DOHH2 (cell line): ENCODE data around the gene FSHR.

Source experiments
- H3F3A ChIP-seq: fragments of 200-600 bp; sonication (generic), shearing (Covaris generic); 2 replicates; pipeline ENCODE4 v1.6.0; 2016; ENCODE audit warnings: antibody characterized with exemption, mild to moderate bottlenecking; ENCODE audit not compliant: control insufficient read depth, insufficient read depth
- H3K27ac ChIP-seq: fragments of 200-600 bp; sonication (generic); 2 replicates; pipeline ENCODE4 v1.5.1; 2014; ENCODE audit warnings: low read depth, mild to moderate bottlenecking, low read length, moderate library complexity
- H3K27me3 ChIP-seq: fragments of 200-600 bp; sonication (generic); 2 replicates; pipeline ENCODE4 v1.6.1; 2014; ENCODE audit warnings: mild to moderate bottlenecking, low read length, mixed read lengths; ENCODE audit not compliant: control insufficient read depth
- H3K36me3 ChIP-seq: fragments of 200-600 bp; sonication (generic); 2 replicates; pipeline ENCODE4 v1.6.1; 2014; ENCODE audit warnings: mild to moderate bottlenecking, low read length, moderate library complexity, mixed read lengths; ENCODE audit not compliant: control insufficient read depth
- H3K4me1 ChIP-seq: fragments of 200-600 bp; sonication (generic); 2 replicates; pipeline ENCODE4 v1.6.1; 2014; ENCODE audit warnings: mild to moderate bottlenecking, low read length, mixed read lengths; ENCODE audit not compliant: control insufficient read depth
- H3K4me2 ChIP-seq: fragments of 200-600 bp; sonication (generic); 2 replicates; pipeline ENCODE4 v1.6.0; 2014; ENCODE audit warnings: mild to moderate bottlenecking, low read length, moderate library complexity
- H3K4me3 ChIP-seq: fragments of 200-600 bp; sonication (generic); 2 replicates; pipeline ENCODE4 v1.5.1; 2014; ENCODE audit warnings: mild to moderate bottlenecking, low read length, mixed read lengths
- H3K79me2 ChIP-seq: fragments of 200-600 bp; sonication (generic); 2 replicates; pipeline ENCODE4 v1.6.1; 2014; ENCODE audit warnings: mild to moderate bottlenecking, low read length, mixed read lengths; ENCODE audit not compliant: control insufficient read depth
- H3K9me2 ChIP-seq: fragments of 200-600 bp; sonication (generic); replicated peaks from 2 replicates; pipeline ENCODE4 v1.6.1; 2014; ENCODE audit warnings: mild to moderate bottlenecking, low read length, mixed read lengths; ENCODE audit not compliant: control insufficient read depth
- H3K9me3 ChIP-seq: fragments of 200-600 bp; sonication (generic); 2 replicates; pipeline ENCODE4 v1.6.1; 2014; ENCODE audit warnings: antibody characterized with exemption, low read length, mixed read lengths; ENCODE audit not compliant: control insufficient read depth, insufficient read depth
- H4K20me1 ChIP-seq: fragments of 200-600 bp; sonication (generic); 2 replicates; pipeline ENCODE4 v1.6.0; 2014; ENCODE audit warnings: low read depth, mild to moderate bottlenecking, antibody characterized with exemption, low read length, moderate library complexity; ENCODE audit not compliant: control insufficient read depth, insufficient read depth
- CTCF ChIP-seq: fragments of 200-600 bp; sonication (generic); IDR thresholded peaks from one replicate; pipeline ENCODE4 v1.5.1; 2014; ENCODE audit warnings: antibody characterized with exemption, mild to moderate bottlenecking, low read depth, low read length; ENCODE audit not compliant: poor library complexity, severe bottlenecking
- EZH2phosphoT487 ChIP-seq: fragments of 200-600 bp; sonication (generic); IDR thresholded peaks from 2 replicates; pipeline ENCODE4 v1.6.1; 2017; ENCODE audit warnings: borderline replicate concordance, mild to moderate bottlenecking, antibody characterized with exemption, low read length, moderate library complexity, mixed read lengths

The FSHR gene

GRCh38 chr2:48933828-48934497 is 220.4 kb downstream of the FSHR start:
- no peak for TF ChIP-seq CTCF
- no peak for TF ChIP-seq EZH2phosphoT487
- no peaks in the 10 kb centered on the region for H3K27me3 ChIP-seq
- H3K79me2 ChIP-seq, result no peaks in the 10 kb centered on the region
- H3K9me2 ChIP-seq, result no peaks in the 10 kb centered on the region
- H3K4me2 ChIP-seq, result no peak overlapping the region
- no peak overlapping the region for H3K27ac ChIP-seq
- H4K20me1 ChIP-seq, result no peaks in the 10 kb centered on the region
- H3F3A ChIP-seq, result no peaks in the 10 kb centered on the region
- no peaks in the 10 kb centered on the region for H3K9me3 ChIP-seq
- H3K4me1 ChIP-seq, result no peaks in the 10 kb centered on the region
- no peaks in the 10 kb centered on the region for H3K36me3 ChIP-seq
- no peak overlapping the region for H3K4me3 ChIP-seq

GRCh38 chr2:48932667-48933066 is 221.6 kb downstream of the FSHR start:
- H3K9me3 ChIP-seq, result no peaks in the 10 kb centered on the region
- H3K27me3 ChIP-seq, result no peaks in the 10 kb centered on the region
- no peak overlapping the region for H3K4me2 ChIP-seq
- TF ChIP-seq EZH2phosphoT487 (no peak), CTCF (no peak)
- no peaks in the 10 kb centered on the region for H4K20me1 ChIP-seq
- no peaks in the 10 kb centered on the region for H3K79me2 ChIP-seq
- no peaks in the 10 kb centered on the region for H3F3A ChIP-seq
- H3K4me3 ChIP-seq, result no peak overlapping the region
- no peaks in the 10 kb centered on the region for H3K9me2 ChIP-seq
- H3K27ac ChIP-seq, result no peak overlapping the region
- no peaks in the 10 kb centered on the region for H3K4me1 ChIP-seq
- no peaks in the 10 kb centered on the region for H3K36me3 ChIP-seq

GRCh38 chr2:48929571-48930301 is 224.6 kb downstream of the FSHR start:
- Histone ChIP-seq H3K27ac (no peak overlapping the region), H3K9me3 (no peaks in the 10 kb centered on the region), H3K4me1 (no peaks in the 10 kb centered on the region), H3K36me3 (no peaks in the 10 kb centered on the region), H3K9me2 (no peaks in the 10 kb centered on the region), H3F3A (no peaks in the 10 kb centered on the region), H3K27me3 (no peaks in the 10 kb centered on the region), H3K4me2 (no peak overlapping the region), H3K79me2 (no peaks in the 10 kb centered on the region), H3K4me3 (no peak overlapping the region), H4K20me1 (no peaks in the 10 kb centered on the region)
- TF ChIP-seq EZH2phosphoT487, result no peak
- no peak for TF ChIP-seq CTCF
